K562 (cell line): ENCODE results near the gene EFEMP2. TPM values are rescaled to one million over a fixed set of nuclear protein-coding genes. Genes with fewer than 3 reads are reported as not detected.

ENCODE experiments used
- ADNP ChIP-seq: fragments of 200-800 bp; sonication (Bioruptor generic); IDR thresholded peaks from 2 replicates; pipeline ENCODE4 v1.6.1; 2016; ENCODE audit warnings: missing genetic modification characterization, missing compliant biosample characterization
- CBX3 ChIP-seq, 2 experiments: IDR thresholded peaks; 1 replicate in 1 of 2; 2 replicates in 1 of 2; pipeline ENCODE4 v1.6.1; 2012; ENCODE audit warnings: inconsistent platforms in 2 of 2, low read length in 2 of 2, borderline replicate concordance in 1 of 2, control low read depth in 1 of 2
- DDX20 ChIP-seq: fragments of 450-650 bp; IDR thresholded peaks from 2 replicates; pipeline ENCODE4 v1.6.1; 2016; ENCODE audit warnings: missing genetic modification characterization, low read depth, mild to moderate bottlenecking, missing compliant biosample characterization, moderate library complexity
- E2F6 ChIP-seq, 2 experiments: IDR thresholded peaks; 2 replicates each; pipeline ENCODE4 v1.6.1; 2011; ENCODE audit warnings: borderline replicate concordance in 1 of 2, control low read depth in 1 of 2, low read depth in 1 of 2, low read length in 1 of 2, mild to moderate bottlenecking in 1 of 2, mixed read lengths in 1 of 2, moderate library complexity in 1 of 2; ENCODE audit not compliant: insufficient read depth in 1 of 2, insufficient read length in 1 of 2, poor library complexity in 1 of 2, severe bottlenecking in 1 of 2; ENCODE audit errors: extremely low read depth in 1 of 2
- FOXJ2 ChIP-seq: fragments of 200-800 bp; sonication (Bioruptor generic); IDR thresholded peaks from 2 replicates; pipeline ENCODE4 v1.6.1; 2016; ENCODE audit warnings: missing genetic modification characterization, missing compliant biosample characterization
- FOXO4 ChIP-seq: fragments of 450-650 bp; formaldehyde crosslinking; IDR thresholded peaks from 2 replicates; pipeline ENCODE4 v1.4.0; 2020; ENCODE audit warnings: mild to moderate bottlenecking, moderate library complexity
- ID3 ChIP-seq, 2 experiments: fragments of 250-450 bp in 1 of 2; fragments of 450-650 bp in 1 of 2; sonication (Bioruptor Pico) in 1 of 2; IDR thresholded peaks; 2 replicates each; pipeline versions ENCODE4 v1.6.1 to v1.8.0; 2016 to 2021; ENCODE audit warnings: mild to moderate bottlenecking in 2 of 2, moderate library complexity in 2 of 2, missing compliant biosample characterization in 1 of 2, missing genetic modification characterization in 1 of 2
- KLF16 ChIP-seq: IDR thresholded peaks from 2 replicates; pipeline ENCODE4 v1.6.1; 2016; ENCODE audit warnings: antibody characterized with exemption
- MEF2A ChIP-seq: IDR thresholded peaks from 2 replicates; pipeline ENCODE4 v1.6.1; 2011; ENCODE audit warnings: low read depth, mild to moderate bottlenecking, low read length, moderate library complexity; ENCODE audit not compliant: control insufficient read depth
- MNT ChIP-seq, 2 experiments: fragments of 450-650 bp; conservative IDR thresholded peaks; 2 replicates each; pipeline ENCODE4 v1.6.1; 2017; ENCODE audit warnings: mild to moderate bottlenecking in 2 of 2, moderate library complexity in 2 of 2
- POLR2AphosphoS2 ChIP-seq: IDR thresholded peaks from 2 replicates; pipeline ENCODE4 v1.6.1; 2012; ENCODE audit warnings: low read length, improper control_type of control experiment
- RNF2 ChIP-seq: sonication (generic); IDR thresholded peaks from 2 replicates; pipeline ENCODE4 v1.6.1; 2016
- RNF219 ChIP-seq: fragments of 250-450 bp; sonication (Bioruptor Pico); IDR thresholded peaks from 2 replicates; pipeline ENCODE4 v1.5.0; 2022; ENCODE audit warnings: mild to moderate bottlenecking
- SAP30 ChIP-seq: fragments of 200-600 bp; sonication (generic); IDR thresholded peaks from 2 replicates; pipeline ENCODE4 v1.6.1; 2012; ENCODE audit warnings: borderline replicate concordance, low read depth, mild to moderate bottlenecking, moderate library complexity, low read length, control low read depth, inconsistent platforms; ENCODE audit not compliant: insufficient read depth, poor library complexity, severe bottlenecking
- SIN3B ChIP-seq: fragments of 450-650 bp; IDR thresholded peaks from 2 replicates; pipeline ENCODE4 v1.6.1; 2017; ENCODE audit warnings: low read depth, mild to moderate bottlenecking, moderate library complexity
- SREBF2 ChIP-seq: sonication (generic); formaldehyde crosslinking; IDR thresholded peaks from 2 replicates; pipeline ENCODE4 v1.4.0; 2020; ENCODE audit warnings: mild to moderate bottlenecking, missing genetic modification reagents
- ZBTB8A ChIP-seq: fragments of 450-650 bp; IDR thresholded peaks from 2 replicates; pipeline ENCODE4 v1.6.1; 2018; ENCODE audit warnings: mild to moderate bottlenecking, moderate library complexity; ENCODE audit not compliant: partially characterized antibody
- ZNF140 ChIP-seq: fragments of 250-450 bp; sonication (Bioruptor Pico); IDR thresholded peaks from 2 replicates; pipeline ENCODE4 v1.8.0; 2021; ENCODE audit warnings: moderate library complexity, mild to moderate bottlenecking, inconsistent platforms
- polyA plus RNA-seq, 8 experiments: library from polyadenylated mRNA; depleted of rRNA in 4 of 8; stranded (reverse) in 5 of 8; unstranded in 3 of 8; fragments of >200 nt; fragmentation: Nextera tagmentation in 2 of 8; fragmentation: Illumina TruSeq in 1 of 8; extraction: Ambion mirVana in 2 of 8; extraction: Trizol in 1 of 8; gene quantifications; 2 replicates each; pipeline versions ENCODE4 v1.2.1 to v1.2.3, GENCODE V29; 2011 to 2014; ENCODE audit warnings: inconsistent platforms in 1 of 8, missing spikeins in 1 of 8
- total RNA-seq, 7 experiments: library from RNA; depleted of rRNA in 6 of 7; stranded (reverse); fragments of >200 nt in 6 of 7; fragmentation: Illumina TruSeq in 2 of 7; extraction: Trizol in 2 of 7; gene quantifications; 2 replicates each; pipeline versions ENCODE4 v1.2.1 to v1.2.3, GENCODE V29; 2011 to 2021; ENCODE audit warnings: low replicate concordance in 1 of 7

EFEMP2 gene
- total and polyA plus RNA-seq, 9 of the 15 experiments (the other 6 are each of a cell fraction or from before 2014, with no cell fraction given), result 0.07 to 2.9 (median 0.69) TPM; not detected in 1

- TF ChIP-seq MNT (conservative IDR thresholded peaks at IDR 0.05), result peak in 1 of 2 experiments; percentile 43; a peak in 1 of 4 replicates
- no peak for TF ChIP-seq ADNP
- peak; percentile 44; the same call in 1 of the 2 replicates for TF ChIP-seq MEF2A
- TF ChIP-seq ID3 (CRISPR knock-in tag; IDR thresholded peaks at IDR 0.05), result no peak
- 0 out of 2 replicates have a peak, but pooled peaks have one; percentile 37 for TF ChIP-seq ID3 (tag; IDR thresholded peaks at IDR 0.05)
- TF ChIP-seq ZBTB8A, result no peak
- TF ChIP-seq KLF16, result no peak
- peak; percentile 50 for TF ChIP-seq RNF2
- TF ChIP-seq SAP30, result peak; percentile 12
- TF ChIP-seq CBX3 (IDR thresholded peaks at IDR 0.05; ENCODE audit: borderline replicate concordance in 1 of 2, low read length in 2 of 2), result no peak
- TF ChIP-seq RNF219 (CRISPR knock-in tag), result no peak
- peak in 1 of 2 experiments; percentile 38 for TF ChIP-seq E2F6 (IDR thresholded peaks at IDR 0.05; ENCODE audit: borderline replicate concordance in 1 of 2, extremely low read depth in 1 of 2, insufficient read depth in 1 of 2, insufficient read length in 1 of 2, low read depth in 1 of 2, low read length in 1 of 2, poor library complexity in 1 of 2, severe bottlenecking in 1 of 2)
- no peak for TF ChIP-seq FOXO4 (CRISPR knock-in tag)
- TF ChIP-seq DDX20, result no peak
- TF ChIP-seq ZNF140 (CRISPR knock-in tag), result no peak
- no peak for TF ChIP-seq SIN3B
- TF ChIP-seq FOXJ2, result no peak
- no peak for TF ChIP-seq SREBF2 (CRISPR knock-in tag)
- TF ChIP-seq POLR2AphosphoS2, result peak; percentile 95
Observed at GRCh38 chr11:65891219-65892136, 18.9 kb upstream of the EFEMP2 start (continued).
